Activated effector memory CD4-positive, alpha-beta T cell treated with anti-CD3 and anti-CD28 coated beads, Interleukin-2, amount 50 U/mL, for 16 hours (primary cell): ENCODE results near the gene OPRM1.
A peak's percentile ranks its signal among the peaks of the same experiment; 100 is the strongest.

Experiments used
- DNase-seq: peaks from one replicate; pipeline ENCODE4 v3.0.0-alpha.2; 2020

OPRM1 gene

DNA sequence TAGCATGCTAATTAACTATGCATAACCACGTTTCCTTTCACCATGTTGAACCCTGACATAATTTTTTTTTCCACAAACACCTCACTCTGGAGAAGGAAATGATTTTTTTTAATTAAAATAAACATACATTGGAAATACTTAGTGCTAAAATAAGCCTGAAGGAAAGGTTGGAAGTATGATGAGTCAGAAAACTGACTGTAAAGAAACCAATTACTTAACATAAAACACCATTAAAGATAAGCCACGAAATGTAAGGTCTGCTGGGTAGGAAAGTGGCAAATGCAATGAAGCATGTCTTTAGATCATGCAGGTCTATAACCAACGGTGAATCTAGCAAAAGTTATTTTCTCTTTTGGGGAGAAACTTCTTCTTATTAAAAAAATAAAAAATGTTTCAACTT lies 47.5 kb downstream of the OPRM1 start:
- no peak for DNase-seq

DNA sequence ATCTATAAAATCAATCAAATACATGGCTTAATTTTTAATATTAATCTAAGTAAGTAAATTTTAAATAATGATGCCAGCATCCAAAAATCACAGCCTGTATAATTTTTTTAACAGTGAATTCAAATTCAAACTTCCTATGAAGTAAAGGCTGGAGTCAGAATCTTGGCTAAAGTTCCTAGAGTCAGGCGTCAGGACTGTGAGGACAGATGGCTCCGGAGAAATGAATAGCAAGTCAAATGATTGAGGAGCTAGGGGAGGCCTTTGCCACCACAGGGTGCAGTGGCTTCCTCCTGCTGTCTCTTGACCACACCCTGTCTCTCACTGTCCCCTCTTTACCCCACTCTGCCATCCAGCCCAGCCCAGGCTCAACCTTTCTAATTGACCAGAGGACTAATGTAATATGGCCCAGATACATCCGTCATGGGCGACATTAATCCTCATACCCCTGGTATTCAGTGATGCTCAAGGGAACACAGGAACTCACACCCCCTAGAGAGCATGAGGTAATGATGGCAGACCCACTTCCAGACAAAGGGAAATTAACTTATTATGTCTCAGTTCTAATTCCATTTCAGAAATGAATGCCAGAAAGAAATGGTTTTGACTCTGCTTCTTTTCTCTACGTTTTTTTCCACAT lies 53.4 kb downstream of the OPRM1 start:
- DNase-seq: no peak

DNA sequence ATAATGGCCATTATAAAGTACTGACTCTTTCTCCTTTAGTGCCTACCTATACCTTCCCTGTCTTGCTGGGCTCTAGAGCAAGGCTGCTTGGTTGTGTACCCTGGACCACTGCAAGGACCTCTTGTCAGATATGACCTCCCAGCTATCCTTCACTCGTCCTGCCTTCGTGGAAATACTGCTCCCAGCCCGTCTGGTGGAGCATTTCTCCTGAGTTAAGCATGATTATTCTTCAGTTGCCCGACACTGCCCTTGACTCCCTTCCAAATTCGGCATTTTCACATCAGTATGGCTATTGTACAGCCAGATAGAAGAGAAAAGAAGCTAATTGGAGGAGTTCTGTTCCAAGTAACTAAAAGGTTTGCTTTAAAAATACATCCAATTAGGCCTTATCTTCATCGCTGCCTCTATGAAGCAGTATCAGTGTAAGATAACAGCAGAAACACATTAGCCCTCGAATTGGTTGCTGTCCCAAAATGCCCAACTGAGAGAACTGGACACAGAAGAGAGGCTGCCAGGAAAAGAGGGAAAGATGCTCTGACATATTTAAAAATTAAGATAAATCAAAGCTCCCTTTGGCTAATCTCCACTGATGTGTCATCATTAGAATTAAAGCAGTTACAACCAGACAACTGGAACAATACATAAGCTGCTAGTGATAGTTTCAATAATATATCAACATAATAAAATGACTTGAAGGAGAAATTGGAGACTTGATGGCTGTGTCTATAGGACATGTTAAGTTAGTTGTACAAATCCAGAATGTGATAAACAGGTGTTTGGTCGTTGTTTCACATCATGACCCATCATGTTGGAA lies 54.4 kb downstream of the OPRM1 start:
- DNase-seq: no peak

- DNase-seq: no peak
Measured at GRCh38 chr6:154095571-154095970, 56.5 kb downstream of the OPRM1 start.

GRCh38 chr6:154096316-154096715 lies 57.3 kb downstream of the OPRM1 start:
- no peak for DNase-seq

GRCh38 chr6:154096834-154097233 lies 57.8 kb downstream of the OPRM1 start:
- no peak for DNase-seq

GRCh38 chr6:154099211-154099610 lies 60.2 kb downstream of the OPRM1 start:
- DNase-seq: no peak

GRCh38 chr6:154106251-154106650 lies 67.2 kb downstream of the OPRM1 start:
- no peak for DNase-seq

- DNase-seq: no peak
Measured at GRCh38 chr6:154111025-154111424, 72.0 kb downstream of the OPRM1 start.

GRCh38 chr6:154112181-154112809 lies 73.3 kb downstream of the OPRM1 start:
- no peak for DNase-seq

- DNase-seq: no peak
Measured at GRCh38 chr6:154113392-154113791, 74.4 kb downstream of the OPRM1 start.

DNA sequence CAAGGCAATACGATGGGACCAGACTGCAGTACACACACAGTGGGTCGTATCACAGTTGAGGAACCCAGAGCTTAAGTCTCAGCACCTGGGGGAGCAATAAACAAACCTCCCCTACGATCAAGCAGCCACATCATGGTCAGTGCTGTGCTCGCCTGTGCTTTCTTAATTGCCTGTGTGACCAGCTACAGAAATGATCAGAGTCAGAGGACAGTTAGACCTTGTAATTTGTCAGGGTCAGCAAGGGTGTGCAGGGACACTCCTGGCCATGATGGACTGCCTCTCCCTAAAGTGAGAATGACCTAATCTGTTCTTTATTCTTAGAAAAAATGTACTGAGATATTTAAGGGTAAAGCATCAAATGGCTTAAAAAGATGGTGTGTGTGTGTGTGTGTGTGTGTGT lies 78.4 kb downstream of the OPRM1 start:
- no peak for DNase-seq

DNA sequence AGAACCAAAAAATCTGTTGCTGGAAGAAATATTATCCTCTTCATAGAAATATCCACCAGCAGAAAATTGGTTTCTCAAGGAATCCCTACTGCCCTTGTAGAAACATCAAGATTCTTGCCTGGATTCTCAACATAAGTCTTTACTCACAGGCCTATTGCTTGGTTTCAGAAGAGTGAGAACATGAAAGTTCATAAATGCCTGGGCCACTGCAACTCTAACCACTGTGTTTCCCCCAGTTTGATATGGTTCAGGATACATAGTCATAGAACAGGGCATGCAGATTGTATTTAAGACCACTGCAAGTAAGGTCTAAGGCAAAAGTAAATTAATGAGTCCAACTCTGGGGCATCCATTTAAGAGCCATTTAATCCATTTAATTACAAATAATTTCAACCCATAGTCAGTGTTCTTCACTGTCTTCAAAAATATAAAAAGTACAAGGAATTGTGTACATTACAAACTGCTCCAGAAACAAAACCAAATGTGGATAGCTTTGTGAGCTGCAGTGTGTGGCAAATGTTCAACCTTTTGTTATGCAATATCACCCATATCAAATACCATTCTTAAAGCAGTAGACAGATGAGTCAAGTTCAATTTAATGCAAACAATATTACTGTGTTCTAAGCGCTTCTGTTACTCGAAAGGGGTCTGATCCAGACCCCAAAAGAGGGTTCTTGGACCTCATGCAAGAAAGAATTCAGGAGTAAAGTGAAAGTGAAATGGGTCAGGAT lies 83.3 kb downstream of the OPRM1 start:
- DNase-seq: no peak

GRCh38 chr6:154123155-154123956 lies 84.3 kb downstream of the OPRM1 start:
- no peak for DNase-seq

- no peak for DNase-seq
Measured at GRCh38 chr6:154125421-154125820, 86.4 kb downstream of the OPRM1 start.

DNA sequence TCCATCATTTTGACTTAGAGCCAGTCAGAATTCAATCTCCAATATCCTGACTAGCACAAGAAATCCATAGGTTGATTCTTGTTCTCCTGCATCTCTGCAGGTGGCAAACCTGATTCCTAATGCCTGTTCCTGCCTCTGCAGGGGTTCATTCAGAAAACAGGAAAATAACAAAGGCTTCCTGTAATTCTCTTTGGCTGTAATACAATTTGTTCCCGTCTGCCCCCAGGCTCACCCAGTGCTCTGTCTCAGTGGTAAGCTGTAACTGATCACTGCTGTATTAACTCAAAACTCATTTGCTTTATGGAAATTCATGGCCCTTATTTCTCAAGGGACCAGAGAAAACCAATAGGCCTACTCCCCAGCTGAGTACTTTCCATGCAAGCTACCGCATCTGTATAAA lies 88.6 kb downstream of the OPRM1 start:
- DNase-seq: no peak

- no peak for DNase-seq
Measured at GRCh38 chr6:154134471-154135147, 95.6 kb downstream of the OPRM1 start.

- DNase-seq: no peak
Measured at GRCh38 chr6:154138793-154139192, 99.8 kb downstream of the OPRM1 start.

DNA sequence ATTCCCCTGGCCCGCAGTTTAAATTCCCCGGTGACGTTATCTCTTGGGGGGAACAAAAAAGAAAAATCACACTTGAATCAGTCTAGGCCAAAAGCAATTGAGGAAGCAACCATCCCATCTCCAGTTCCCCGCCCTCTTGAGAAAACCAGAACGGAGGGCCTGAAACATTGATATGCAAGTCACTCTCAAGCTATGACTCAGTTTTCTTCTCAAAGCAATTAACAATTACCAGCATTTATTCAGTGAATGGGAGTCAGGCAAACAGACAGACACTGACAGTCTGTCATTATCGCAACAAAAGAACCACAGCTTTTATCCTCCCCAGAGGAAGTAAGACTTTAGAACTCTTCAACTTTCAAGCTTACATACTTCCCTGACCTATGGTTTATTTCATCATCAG lies 100.9 kb downstream of the OPRM1 start:
- DNase-seq: no peak

DNA sequence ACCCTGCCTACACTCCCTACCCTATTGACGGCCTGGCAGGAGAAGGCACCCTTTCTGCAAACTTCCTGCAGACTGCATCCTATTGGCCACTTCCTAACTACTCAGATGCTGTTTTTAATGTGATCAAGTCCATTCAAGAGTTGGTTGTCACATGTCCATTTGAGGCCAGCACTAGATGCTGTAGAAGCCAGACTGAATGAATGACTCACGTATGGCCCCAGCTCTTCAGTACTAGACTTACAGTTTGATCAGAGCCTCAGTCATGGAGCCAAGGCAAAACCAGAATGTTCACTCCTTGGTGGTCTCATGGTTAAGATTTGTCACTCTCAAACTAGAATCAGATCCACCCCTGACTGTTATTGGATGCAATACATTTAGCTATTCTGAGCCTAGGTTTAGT lies 101.7 kb downstream of the OPRM1 start:
- no peak for DNase-seq

GRCh38 chr6:154143753-154144152 lies 104.7 kb downstream of the OPRM1 start:
- no peak for DNase-seq

GRCh38 chr6:154154389-154154967 lies 115.4 kb downstream of the OPRM1 start:
- DNase-seq: peak; percentile 82
